Hematopoietic multipotent progenitor cell treated with erythropoietin and hydrocortisone succinate and interleukin-3 and kit ligand, for 4 days (in vitro differentiated cells): Measurements from ENCODE around the gene ZNF385A.
"Not testable (repeated sequence)": the region's sequence is repeated elsewhere in the genome, so short reads cannot be mapped to it uniquely, and the experiment has no call there.

ENCODE experiments used
- DNase-seq: peaks from one replicate; pipeline ENCODE4 v3.0.0-alpha.2; 2015

ZNF385A gene

GRCh38 chr12:54372113-54372806 is 12.3 kb downstream of the ZNF385A start:
- DNase-seq, result no peak

GRCh38 chr12:54371328-54372112 is 13.0 kb downstream of the ZNF385A start:
- DNase-seq, result peak; percentile 47

- DNase-seq, result peak; percentile 50
These were observed 14.3 kb downstream of the ZNF385A start for GRCh38 chr12:54370171-54370730.

- no peak for DNase-seq
These were observed 14.9 kb downstream of the ZNF385A start for GRCh38 chr12:54369597-54370131.

GRCh38 chr12:54368709-54369596 is 15.6 kb downstream of the ZNF385A start:
- DNase-seq, result peak; percentile 95

GRCh38 chr12:54368025-54368708 is 16.4 kb downstream of the ZNF385A start:
- no peak for DNase-seq

GRCh38 chr12:54364413-54364812 is 20.1 kb downstream of the ZNF385A start, which contains the start of gene GPR84:
Gene GPR84 (minus strand): TSS chr12:54364486. CDS start chr12:54363851, 635 bp downstream.
- peak; percentile 73 for DNase-seq

GRCh38 chr12:54363618-54364017 is 20.9 kb downstream of the ZNF385A start:
- no peak for DNase-seq

- DNase-seq, result no peak
These were observed 21.5 kb downstream of the ZNF385A start for GRCh38 chr12:54363047-54363446.

- peak; percentile 81 for DNase-seq
These were observed 23.6 kb downstream of the ZNF385A start for GRCh38 chr12:54360717-54361456.

- no peak for DNase-seq
These were observed 24.7 kb downstream of the ZNF385A start for GRCh38 chr12:54359762-54360351.

- peak; percentile 99 for DNase-seq
These were observed 25.4 kb downstream of the ZNF385A start for GRCh38 chr12:54358945-54359761.

GRCh38 chr12:54358191-54358944 is 26.2 kb downstream of the ZNF385A start:
- DNase-seq, result peak; percentile 41

- DNase-seq, result no peak
These were observed 26.9 kb downstream of the ZNF385A start for GRCh38 chr12:54357506-54358190.

GRCh38 chr12:54356951-54357356 is 27.6 kb downstream of the ZNF385A start:
- no peak for DNase-seq

GRCh38 chr12:54356228-54356627 is 28.3 kb downstream of the ZNF385A start:
- no peak for DNase-seq

- DNase-seq, result no peak
These were observed 29.3 kb downstream of the ZNF385A start for GRCh38 chr12:54355104-54355815.

- not testable (repeated sequence) for DNase-seq
These were observed 30.3 kb downstream of the ZNF385A start for GRCh38 chr12:54354271-54354670.
